MM.1S (cell line): ENCODE measurements around the gene WDR19.

Source experiments
- EZH2 ChIP-seq: fragments of 300-600 bp; sonication (generic); optimal IDR thresholded peaks from 2 replicates; pipeline ENCODE3; 2017; ENCODE audit warnings: low read depth, mild to moderate bottlenecking, antibody characterized with exemption, low read length, mixed read lengths
- EZH2phosphoT487 ChIP-seq: fragments of 300-600 bp; sonication (generic); IDR thresholded peaks from 2 replicates; pipeline ENCODE4 v1.6.1; 2018; ENCODE audit warnings: antibody characterized with exemption, low read length
- TF ChIP-seq, protein P1 (sequence below): fragments of 300-600 bp; sonication (generic); IDR thresholded peaks from 2 replicates; pipeline ENCODE4 v1.5.1; 2016; ENCODE audit warnings: antibody characterized with exemption, low read length, mixed read lengths

GRCh38 chr4:39312816-39313215 is 130.5 kb downstream of the WDR19 start:
- TF ChIP-seq, protein P1, sequence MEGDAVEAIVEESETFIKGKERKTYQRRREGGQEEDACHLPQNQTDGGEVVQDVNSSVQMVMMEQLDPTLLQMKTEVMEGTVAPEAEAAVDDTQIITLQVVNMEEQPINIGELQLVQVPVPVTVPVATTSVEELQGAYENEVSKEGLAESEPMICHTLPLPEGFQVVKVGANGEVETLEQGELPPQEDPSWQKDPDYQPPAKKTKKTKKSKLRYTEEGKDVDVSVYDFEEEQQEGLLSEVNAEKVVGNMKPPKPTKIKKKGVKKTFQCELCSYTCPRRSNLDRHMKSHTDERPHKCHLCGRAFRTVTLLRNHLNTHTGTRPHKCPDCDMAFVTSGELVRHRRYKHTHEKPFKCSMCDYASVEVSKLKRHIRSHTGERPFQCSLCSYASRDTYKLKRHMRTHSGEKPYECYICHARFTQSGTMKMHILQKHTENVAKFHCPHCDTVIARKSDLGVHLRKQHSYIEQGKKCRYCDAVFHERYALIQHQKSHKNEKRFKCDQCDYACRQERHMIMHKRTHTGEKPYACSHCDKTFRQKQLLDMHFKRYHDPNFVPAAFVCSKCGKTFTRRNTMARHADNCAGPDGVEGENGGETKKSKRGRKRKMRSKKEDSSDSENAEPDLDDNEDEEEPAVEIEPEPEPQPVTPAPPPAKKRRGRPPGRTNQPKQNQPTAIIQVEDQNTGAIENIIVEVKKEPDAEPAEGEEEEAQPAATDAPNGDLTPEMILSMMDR = no peak
- no peak for TF ChIP-seq EZH2phosphoT487
- no peak for TF ChIP-seq EZH2
